K562 treated with DMSO at 1 percent for 24 hours (cell line): ENCODE measurements around the gene CRISPLD2. TPM values are rescaled to one million over a fixed set of nuclear protein-coding genes. Genes with fewer than 3 reads are reported as not detected.

Experiments
- total RNA-seq: library from RNA; unstranded; fragments of 300-600 nt; gene quantifications from 2 replicates; pipeline ENCODE4 v1.2.3, GENCODE V29; 2022; ENCODE audit warnings: low read depth; ENCODE audit not compliant: insufficient read depth

The CRISPLD2 gene
- total RNA-seq, result 0.82 and 1.3 TPM in 2 replicates

GRCh38 chr16:84819644-84820304, at the start of gene CRISPLD2:
Gene CRISPLD2, plus strand, starts transcription at chr16:84819985. Its CDS starts 18,511 bp downstream, at chr16:84838496.

Other genes with a start within 250 kb of the CRISPLD2 start
- gene COTL1, start 201.9 kb upstream of the CRISPLD2 start, total RNA-seq, result 130 and 137 TPM in 2 replicates
- 57.4 and 62.1 TPM in 2 replicates for gene KLHL36, start 171.5 kb upstream of the CRISPLD2 start, total RNA-seq
- 79.8 and 81.8 TPM in 2 replicates for gene USP10, start 120.0 kb upstream of the CRISPLD2 start, total RNA-seq
- 53.2 and 61.6 TPM in 2 replicates for gene ZDHHC7, start 191.6 kb downstream of the CRISPLD2 start, total RNA-seq
- gene KIAA0513, start 207.8 kb downstream of the CRISPLD2 start, total RNA-seq, result 23.7 and 29.4 TPM in 2 replicates